ENCODE results near the gene SFMBT2.

SFMBT2 gene

GRCh38 chr10:7425691-7426090, 14.9 kb upstream of the SFMBT2 start:
- DNase-seq (ENCODE audit: low spot score): no peak

GRCh38 chr10:7424919-7425318, 14.1 kb upstream of the SFMBT2 start:
- no peak for DNase-seq (ENCODE audit: low spot score)

- DNase-seq (ENCODE audit: low spot score): no peak
Measured at GRCh38 chr10:7424315-7424714, 13.5 kb upstream of the SFMBT2 start.

- DNase-seq (ENCODE audit: low spot score): no peak
Measured at GRCh38 chr10:7423521-7423920, 12.7 kb upstream of the SFMBT2 start.

GRCh38 chr10:7421526-7421925, 10.7 kb upstream of the SFMBT2 start:
- no peak for DNase-seq (ENCODE audit: low spot score)

GRCh38 chr10:7419998-7420397, 9.2 kb upstream of the SFMBT2 start:
- DNase-seq (ENCODE audit: low spot score): no peak

GRCh38 chr10:7417807-7418206, 7.0 kb upstream of the SFMBT2 start:
- no peak for DNase-seq (ENCODE audit: low spot score)

GRCh38 chr10:7417103-7417623, 6.3 kb upstream of the SFMBT2 start:
- peak; percentile 64 for DNase-seq (ENCODE audit: low spot score)

GRCh38 chr10:7414766-7415165, 3.9 kb upstream of the SFMBT2 start:
- DNase-seq (ENCODE audit: low spot score): no peak

- DNase-seq (ENCODE audit: low spot score): no peak
Measured at GRCh38 chr10:7412928-7413282, 2.1 kb upstream of the SFMBT2 start.

GRCh38 chr10:7412237-7412927, 1.5 kb upstream of the SFMBT2 start:
- DNase-seq (ENCODE audit: low spot score): peak; percentile 70

GRCh38 chr10:7411671-7412128, 866 bp upstream of the SFMBT2 start:
- no peak for DNase-seq (ENCODE audit: low spot score)

GRCh38 chr10:7410301-7410861, 453 bp downstream of the SFMBT2 start:
- DNase-seq (ENCODE audit: low spot score): peak; percentile 41

GRCh38 chr10:7409732-7410168, 1.1 kb downstream of the SFMBT2 start:
- peak; percentile 45 for DNase-seq (ENCODE audit: low spot score)

GRCh38 chr10:7409045-7409731, 1.6 kb downstream of the SFMBT2 start:
- peak; percentile 65 for DNase-seq (ENCODE audit: low spot score)

- DNase-seq (ENCODE audit: low spot score): peak; percentile 69
Measured at GRCh38 chr10:7408291-7409044, 2.4 kb downstream of the SFMBT2 start.

- DNase-seq (ENCODE audit: low spot score): peak; percentile 43
Measured at GRCh38 chr10:7407368-7408290, 3.2 kb downstream of the SFMBT2 start.

GRCh38 chr10:7406712-7407333, 4.0 kb downstream of the SFMBT2 start:
- DNase-seq (ENCODE audit: low spot score): no peak

- DNase-seq (ENCODE audit: low spot score): no peak
Measured at GRCh38 chr10:7405637-7406036, 5.2 kb downstream of the SFMBT2 start.

- DNase-seq (ENCODE audit: low spot score): no peak
Measured at GRCh38 chr10:7403620-7404019, 7.2 kb downstream of the SFMBT2 start.

GRCh38 chr10:7401782-7402181, 9.1 kb downstream of the SFMBT2 start:
- DNase-seq (ENCODE audit: low spot score): no peak

Measured in globus pallidus (tissue), 1 donor.